H1 (cell line): ENCODE results near the gene KLK6. TPM values are rescaled to one million over a fixed set of nuclear protein-coding genes. Genes with fewer than 3 reads are reported as not detected.

Experiments
- CTCF ChIA-PET: fragments of 300-600 bp; sonication (Branson Sonifier 250); formaldehyde crosslinking; loops from one replicate; lab custom pipeline; 2021; ENCODE audit not compliant: partially characterized antibody; lab: Charles Lee
- POLR2A ChIA-PET: fragments of 300-600 bp; sonication (Branson Sonifier 250); formaldehyde crosslinking; loops from one replicate; lab custom pipeline; 2021; ENCODE audit warnings: inconsistent platforms; ENCODE audit not compliant: partially characterized antibody; lab: Charles Lee
- DNase-seq, 2 experiments: peaks; one replicate each; pipeline versions ENCODE4 v3.0.0 to v3.0.0-alpha.2; 2010 to 2022; ENCODE audit warnings: low spot score in 2 of 2, low read depth in 1 of 2, mixed read lengths in 1 of 2
- FAIRE-seq: peaks from 2 replicates; lab custom pipeline; 2011; peaks lifted over from hg19 to GRCh38; lab: Jason Lieb, UNC
- H2AFZ ChIP-seq: 2 replicates; pipeline ENCODE4 v1.8.1; 2012; ENCODE audit warnings: low read length, inconsistent platforms
- H2AK5ac ChIP-seq: 2 replicates; pipeline ENCODE4 v1.6.1; 2013; ENCODE audit warnings: low read depth, low read length
- H2BK120ac ChIP-seq: replicated peaks from 2 replicates; pipeline ENCODE3; 2013; ENCODE audit warnings: low read depth, low read length, inconsistent platforms
- H2BK12ac ChIP-seq: 2 replicates; pipeline ENCODE4 v1.6.1; 2013; ENCODE audit warnings: low read depth, low read length
- H2BK15ac ChIP-seq: 2 replicates; pipeline ENCODE4 v1.6.1; 2013; ENCODE audit warnings: low read length
- H2BK20ac ChIP-seq: 2 replicates; pipeline ENCODE4 v1.6.1; 2013; ENCODE audit warnings: low read length
- H2BK5ac ChIP-seq: 2 replicates; pipeline ENCODE4 v1.6.1; 2013; ENCODE audit warnings: low read depth, low read length
- H3K14ac ChIP-seq: 2 replicates; pipeline ENCODE4 v1.6.1; 2013; ENCODE audit warnings: inconsistent platforms; ENCODE audit not compliant: insufficient read length
- H3K18ac ChIP-seq: 2 replicates; pipeline ENCODE4 v1.6.1; 2013; ENCODE audit warnings: low read length; ENCODE audit errors: extremely low read depth
- H3K23ac ChIP-seq: 2 replicates; pipeline ENCODE4 v1.6.1; 2013; ENCODE audit warnings: inconsistent platforms; ENCODE audit not compliant: insufficient read length
- H3K23me2 ChIP-seq: 2 replicates; pipeline ENCODE4 v1.6.1; 2013; ENCODE audit warnings: low read depth, low read length
- H3K27ac ChIP-seq: 2 replicates; pipeline ENCODE4 v1.6.1; 2011; ENCODE audit warnings: low read depth, low read length, inconsistent platforms
- H3K27me3 ChIP-seq, 4 experiments: replicated peaks in 1 of 4; 1 replicate in 1 of 4; 2 replicates in 3 of 4; pipeline versions ENCODE4 v1.6.1 to v1.8.1; 2011 to 2013; ENCODE audit warnings: low read length in 3 of 4, mild to moderate bottlenecking in 3 of 4, inconsistent platforms in 2 of 4, mixed read lengths in 2 of 4, moderate library complexity in 1 of 4; ENCODE audit not compliant: control insufficient read depth in 3 of 4, insufficient read depth in 3 of 4; ENCODE audit errors: extremely low read depth in 1 of 4
- H3K36me3 ChIP-seq, 4 experiments: 2 replicates each; pipeline versions ENCODE4 v1.6.1 to v1.8.1; 2011 to 2013; ENCODE audit warnings: mild to moderate bottlenecking in 4 of 4, low read length in 3 of 4, moderate library complexity in 2 of 4, control low read depth in 1 of 4, inconsistent platforms in 1 of 4; ENCODE audit not compliant: insufficient read depth in 4 of 4, control insufficient read depth in 2 of 4
- H3K4ac ChIP-seq: replicated peaks from 2 replicates; pipeline ENCODE3; 2013; ENCODE audit warnings: low read length, low read depth, mixed read lengths, inconsistent platforms; ENCODE audit not compliant: insufficient read length
- H3K4me1 ChIP-seq, 4 experiments: replicated peaks in 1 of 4; 1 replicate in 1 of 4; 2 replicates in 3 of 4; pipeline versions ENCODE4 v1.6.1 to v1.8.1; 2011 to 2013; ENCODE audit warnings: low read length in 3 of 4, inconsistent platforms in 2 of 4, mixed read lengths in 1 of 4; ENCODE audit not compliant: insufficient read depth in 4 of 4, control insufficient read depth in 3 of 4
- H3K4me2 ChIP-seq, 2 experiments: 2 replicates each; pipeline versions ENCODE4 v1.6.1 to v1.8.1; 2011 to 2013; ENCODE audit warnings: low read depth in 2 of 2, low read length in 2 of 2, control low read depth in 1 of 2, inconsistent platforms in 1 of 2, mild to moderate bottlenecking in 1 of 2; ENCODE audit not compliant: insufficient read depth in 1 of 2
- H3K4me3 ChIP-seq, 4 experiments: fragments of 200-600, 300-600 bp in 1 of 4; sonication (generic), shearing (Covaris generic), sonication (Bioruptor Twin) in 1 of 4; 2 replicates each; pipeline versions ENCODE4 v1.5.1 to v1.8.1; 2011 to 2016; ENCODE audit warnings: low read length in 4 of 4, low read depth in 3 of 4, control low read depth in 2 of 4, inconsistent platforms in 2 of 4, mild to moderate bottlenecking in 2 of 4, mixed read lengths in 1 of 4, moderate library complexity in 1 of 4; ENCODE audit not compliant: insufficient read depth in 2 of 4; ENCODE audit errors: extremely low read depth in 1 of 4
- H3K56ac ChIP-seq: replicated peaks from 2 replicates; pipeline ENCODE3; 2013; ENCODE audit warnings: low read depth, mild to moderate bottlenecking, mixed read lengths, low read length, inconsistent platforms; ENCODE audit not compliant: insufficient read length
- H3K79me1 ChIP-seq: 2 replicates; pipeline ENCODE4 v1.6.1; 2013; ENCODE audit warnings: low read depth, low read length, control low read depth
- H3K79me2 ChIP-seq, 2 experiments: 2 replicates each; pipeline versions ENCODE4 v1.6.1 to v1.8.1; 2012 to 2013; ENCODE audit warnings: low read length in 2 of 2, mild to moderate bottlenecking in 2 of 2, inconsistent platforms in 1 of 2; ENCODE audit not compliant: insufficient read depth in 2 of 2, control insufficient read depth in 1 of 2
- H3K9ac ChIP-seq, 4 experiments: replicated peaks in 1 of 4; 1 replicate in 1 of 4; 2 replicates in 3 of 4; pipeline versions ENCODE4 v1.6.1 to v1.8.1; 2011 to 2013; ENCODE audit warnings: low read depth in 3 of 4, low read length in 3 of 4, control low read depth in 2 of 4, mild to moderate bottlenecking in 2 of 4, moderate library complexity in 2 of 4, inconsistent platforms in 1 of 4; ENCODE audit errors: extremely low read depth in 1 of 4
- H3K9me3 ChIP-seq, 2 experiments: 2 replicates each; pipeline versions ENCODE4 v1.6.1 to v1.8.1; 2012 to 2013; ENCODE audit warnings: mild to moderate bottlenecking in 2 of 2, moderate library complexity in 2 of 2, control low read depth in 1 of 2, inconsistent platforms in 1 of 2, low read depth in 1 of 2, low read length in 1 of 2, mixed read lengths in 1 of 2; ENCODE audit not compliant: insufficient read depth in 2 of 2
- H4K20me1 ChIP-seq, 2 experiments: replicated peaks in 1 of 2; 2 replicates each; pipeline versions ENCODE3 to v1.8.1; 2011 to 2013; ENCODE audit warnings: inconsistent platforms in 2 of 2, low read length in 2 of 2, mild to moderate bottlenecking in 1 of 2; ENCODE audit not compliant: insufficient read depth in 2 of 2, control insufficient read depth in 1 of 2
- H4K5ac ChIP-seq: 2 replicates; pipeline ENCODE4 v1.6.1; 2013; ENCODE audit warnings: low read length, low read depth, mixed read lengths, inconsistent platforms; ENCODE audit not compliant: insufficient read length
- H4K8ac ChIP-seq: 2 replicates; pipeline ENCODE4 v1.8.0; 2013; ENCODE audit warnings: mild to moderate bottlenecking, moderate library complexity, low read length, inconsistent platforms; ENCODE audit not compliant: insufficient read depth; ENCODE audit errors: extremely low read depth
- H4K91ac ChIP-seq: replicated peaks from 2 replicates; pipeline ENCODE3; 2013; ENCODE audit warnings: low read length, mixed read lengths, inconsistent platforms; ENCODE audit not compliant: insufficient read length
- TAF7 ChIP-seq: optimal IDR thresholded peaks from 2 replicates; pipeline ENCODE3; 2011; ENCODE audit warnings: low read depth, mild to moderate bottlenecking, inconsistent platforms, low read length, moderate library complexity, borderline replicate concordance
- WGBS, 2 experiments: shearing (Covaris generic) in 1 of 2; methylation state at CpG; one replicate each; pipeline versions ENCODE4 v1.1.6 to v1.1.7; 2013 to 2015; ENCODE audit warnings: low lambda C conversion rate in 2 of 2, mixed read lengths in 2 of 2, inconsistent platforms in 1 of 2, low coverage in 1 of 2, missing lambda C conversion rate in 1 of 2; ENCODE audit not compliant: insufficient replicate concordance in 2 of 2, insufficient coverage in 1 of 2, insufficient read length in 1 of 2; ENCODE audit errors: extremely low coverage in 1 of 2, missing lambda C conversion rate in 1 of 2; 5-methylcytosine and 5-hydroxymethylcytosine counted together
- polyA plus RNA-seq, 7 experiments: library from polyadenylated mRNA; depleted of rRNA in 3 of 7; stranded (reverse) in 5 of 7; unstranded in 2 of 7; fragments of >200 nt in 5 of 7; fragments of 200-250 nt in 2 of 7; gene quantifications; 1 replicate in 5 of 7; 2 replicates in 1 of 7; 4 replicates in 1 of 7; pipeline versions ENCODE4 v1.2.1 to v1.2.3, GENCODE V29; 2011 to 2013; ENCODE audit warnings: missing spikeins in 2 of 7, mixed read lengths in 2 of 7
- total RNA-seq: library from RNA; stranded (reverse); fragmentation: NEBNext Ultra II Directional; extraction: Animal tissue kit (Norgen Biotek cat#: 25700); gene quantifications from 2 replicates; pipeline ENCODE4 v1.2.1, GENCODE V29; 2021

The KLK6 gene
- total and polyA plus RNA-seq, 2 of the 8 experiments (the other 6 are each of a cell fraction or from before 2014, with no cell fraction given), result 0.69 to 3.2 TPM

DNA sequence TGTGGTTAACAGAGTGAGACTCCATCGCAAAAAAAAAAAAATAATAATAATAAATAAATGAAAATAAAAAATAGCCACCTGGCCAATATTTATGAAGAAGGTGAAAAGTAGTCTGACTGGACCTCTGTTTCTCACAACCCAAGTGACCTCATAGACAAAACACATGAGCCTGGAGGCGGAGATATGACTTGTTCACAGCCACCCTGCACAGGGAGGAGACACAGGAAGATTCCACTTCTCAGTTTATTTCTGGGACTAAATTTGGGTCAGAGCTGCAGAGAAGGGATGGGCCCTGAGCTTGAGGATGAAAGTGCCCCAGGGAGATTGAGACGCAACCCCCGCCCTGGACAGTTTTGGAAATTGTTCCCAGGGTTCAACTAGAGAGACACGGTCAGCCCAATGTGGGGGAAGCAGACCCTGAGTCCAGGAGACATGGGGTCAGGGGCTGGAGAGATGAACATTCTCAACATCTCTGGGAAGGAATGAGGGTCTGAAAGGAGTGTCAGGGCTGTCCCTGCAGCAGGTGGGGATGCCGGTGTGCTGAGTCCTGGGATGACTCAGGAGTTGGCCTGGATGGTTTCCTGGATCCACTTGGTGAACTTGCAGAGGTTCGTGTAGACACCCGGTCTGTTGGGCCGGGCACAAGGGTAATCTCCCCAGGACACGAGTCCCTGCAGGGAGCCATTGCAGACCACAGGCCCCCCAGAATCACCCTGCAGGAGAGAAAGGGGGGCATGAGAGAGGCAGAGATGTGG is 26.1 kb downstream of the KLK6 start:
- Histone ChIP-seq H2BK15ac (no peak overlapping the region), H3K9me3 (no peaks in the 10 kb centered on the region), H4K5ac (no peak overlapping the region), H3K14ac (no peak overlapping the region), H3K18ac (no peak overlapping the region), H2AK5ac (no peak overlapping the region), H3K4me3 (no peak overlapping the region), H3K23ac (no peak overlapping the region), H3K79me1 (no peaks in the 10 kb centered on the region), H4K91ac (no peak overlapping the region), H3K4me2 (no peak overlapping the region), H3K27me3 (peaks cover 0 to 3% (median 0%) of the 10 kb centered on the region in 4 experiments; a peak in 1 of 7 replicates), H2BK5ac (no peak overlapping the region), H4K20me1 (no peaks in the 10 kb centered on the region), H3K36me3 (no peaks in the 10 kb centered on the region), H3K9ac (no peak overlapping the region), H3K27ac (no peak overlapping the region), H3K4ac (no peak overlapping the region), H2AFZ (no peak overlapping the region), H2BK20ac (no peak overlapping the region), H3K23me2 (no peaks in the 10 kb centered on the region), H2BK12ac (no peak overlapping the region), H2BK120ac (no peak overlapping the region), H4K8ac (peak overlapping the region; percentile 35; the same call in 1 of the 2 replicates), H3K56ac (no peak overlapping the region), H3K79me2 (no peaks in the 10 kb centered on the region), H3K4me1 (no peaks in the 10 kb centered on the region)
- no peak for TF ChIP-seq TAF7
- WGBS, 2 experiments, result 84% methylated on average over 9 of the region's 10 CpGs; no CpG with 5 or more reads in 1 of the 2 experiments
- POLR2A ChIA-PET, result no interaction called here
- CTCF ChIA-PET, result interaction anchor here (0.7 to 1.3 kb wide), 3 partner anchors 73 to 638 kb away, joined by 3 to 4 read pairs (median 4); no protein-coding TSS in a partner anchor
- DNase-seq (no peak), FAIRE-seq (no peak)
